ENCODE measurements around the gene DGLUCY. TPM values are rescaled to one million over a fixed set of nuclear protein-coding genes. Genes with fewer than 3 reads are reported as not detected.

The DGLUCY gene
- total and polyA plus RNA-seq, 2 of the 8 experiments (the other 6 are each of a cell fraction or from before 2014, with no cell fraction given) = 24.9 to 31.8 TPM

- TF ChIP-seq NRF1 (IDR thresholded peaks at IDR 0.05; ENCODE audit: low read depth, low read length) (no peak), SP1 (IDR thresholded peaks at IDR 0.05; ENCODE audit: low read depth, low read length) (no peak), YY1 (IDR thresholded peaks at IDR 0.05; ENCODE audit: low read depth, low read length) (no peak), BRCA1 (IDR thresholded peaks at IDR 0.05; ENCODE audit: low read depth, low read length) (peak; percentile 42; the same call in 1 of the 2 replicates), TCF12 (IDR thresholded peaks at IDR 0.05; ENCODE audit: low read depth, low read length) (no peak), ATF3 (IDR thresholded peaks at IDR 0.05; ENCODE audit: insufficient read depth, low read depth, low read length) (no peak), SRF (IDR thresholded peaks at IDR 0.05; ENCODE audit: low read depth, low read length) (no peak), EGR1 (IDR thresholded peaks at IDR 0.05; ENCODE audit: borderline replicate concordance, low read depth, low read length) (no peak), HDAC2 (IDR thresholded peaks at IDR 0.05; ENCODE audit: borderline replicate concordance in 1 of 2, low read depth in 2 of 2, low read length in 2 of 2) (no peak), CHD2 (IDR thresholded peaks at IDR 0.05; ENCODE audit: low read length) (peak; percentile 81; the same call in 1 of the 2 replicates), CTCF (IDR thresholded peaks at IDR 0.05; ENCODE audit: control extremely low read depth in 1 of 3, insufficient read depth in 1 of 3, low read depth in 1 of 3, low read length in 3 of 3) (peak; percentile 3 to 76 (median 59)), EZH2 (IDR thresholded peaks at IDR 0.05; ENCODE audit: low read depth, low read length, severe bottlenecking) (no peak)
These were observed 24.9 kb downstream of the DGLUCY start (continued) for GRCh38 chr14:91138511-91139359.
